Hepatocyte (in vitro differentiated cells): ENCODE measurements around the gene TEX19.

Source experiments
- CTCF ChIP-seq: fragments of 200-600 bp; sonication (generic); IDR thresholded peaks from 2 replicates; pipeline ENCODE4 v1.5.1; 2016; ENCODE audit warnings: antibody characterized with exemption, mild to moderate bottlenecking; ENCODE audit not compliant: poor library complexity
- EZH2 ChIP-seq: fragments of 200-600 bp; sonication (generic); IDR thresholded peaks from 2 replicates; pipeline ENCODE4 v1.6.1; 2016; ENCODE audit warnings: antibody characterized with exemption, mild to moderate bottlenecking, borderline replicate concordance

GRCh38 chr17:82348866-82349265 lies 10.2 kb upstream of the TEX19 start:
- TF ChIP-seq CTCF (no peak), EZH2 (no peak)
